ENCODE measurements around the gene RPS8. TPM values are rescaled to one million over a fixed set of nuclear protein-coding genes. Genes with fewer than 3 reads are reported as not detected.

The RPS8 gene
- total and polyA plus RNA-seq, 2 of the 8 experiments (the other 6 are each of a cell fraction or from before 2014, with no cell fraction given): 2,261 to 2,407 TPM

DNA sequence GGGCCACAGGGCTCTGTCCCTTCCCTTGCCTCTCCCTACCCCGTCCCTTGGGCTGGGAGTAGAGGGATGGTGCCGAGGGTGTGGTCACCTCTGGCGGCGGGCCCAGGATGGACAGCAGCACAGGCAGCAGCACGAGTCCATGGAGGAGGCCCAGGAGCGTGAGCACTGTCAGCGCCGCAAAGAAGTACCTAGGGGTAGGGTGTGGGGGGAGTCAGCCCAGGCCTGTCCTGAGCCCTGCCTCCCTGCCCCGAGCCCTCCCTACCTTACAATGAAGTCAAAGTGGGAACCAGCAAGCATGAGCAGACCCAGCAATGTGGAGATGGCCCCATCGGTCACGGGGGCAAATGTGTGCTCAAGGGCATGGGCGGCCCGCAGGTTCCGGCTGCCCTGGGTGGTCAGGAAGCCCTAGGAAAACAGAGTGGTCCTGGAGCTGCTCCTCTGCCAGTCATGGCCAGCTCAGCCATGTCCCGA lies 47.7 kb downstream of the RPS8 start:
- peak overlapping the region; percentile 55 for H4K91ac ChIP-seq (replicated peaks; ENCODE audit: insufficient read length, low read length)
- H4K20me1 ChIP-seq (replicated peaks in 1 of 2; ENCODE audit: control insufficient read depth in 1 of 2, insufficient read depth in 2 of 2, low read length in 2 of 2): no peaks in the 10 kb centered on the region
- H2AK5ac ChIP-seq (ENCODE audit: low read depth, low read length): no peak overlapping the region
- no peak overlapping the region for H2BK120ac ChIP-seq (replicated peaks; ENCODE audit: low read depth, low read length)
- no peak overlapping the region for H3K4me3 ChIP-seq (ENCODE audit: extremely low read depth in 1 of 4, insufficient read depth in 2 of 4, low read depth in 3 of 4, low read length in 4 of 4)
- CTCF ChIA-PET (ENCODE audit: partially characterized antibody): interaction anchor here (1.1 to 5.3 kb wide), 10 partner anchors 8 to 191 kb away, joined by 4 to 26 read pairs (median 10); partner anchors contain the start of genes DYNLT4 and PLK3
- no peak overlapping the region for H2BK15ac ChIP-seq (ENCODE audit: low read length)
- no peak overlapping the region for H2BK20ac ChIP-seq (ENCODE audit: low read length)
- peaks cover 2 to 14% (median 5%) of the 10 kb centered on the region in 4 experiments for H3K4me1 ChIP-seq (replicated peaks in 1 of 4; ENCODE audit: control insufficient read depth in 3 of 4, insufficient read depth in 4 of 4, low read length in 3 of 4)
- H3K79me2 ChIP-seq (ENCODE audit: control insufficient read depth in 1 of 2, insufficient read depth in 2 of 2, low read length in 2 of 2): no peaks in the 10 kb centered on the region
- peak overlapping the region; percentile 80; the same call in 1 of the 2 replicates for H2BK12ac ChIP-seq (ENCODE audit: low read depth, low read length)
- no peak for FAIRE-seq
- peak overlapping the region; percentile 35 for H3K4ac ChIP-seq (replicated peaks; ENCODE audit: insufficient read length, low read depth, low read length)
- no peak overlapping the region for H3K56ac ChIP-seq (replicated peaks; ENCODE audit: insufficient read length, low read depth, low read length)
- H3K9ac ChIP-seq (replicated peaks in 1 of 4; ENCODE audit: extremely low read depth in 1 of 4, low read depth in 3 of 4, low read length in 3 of 4): no peak overlapping the region
- H3K36me3 ChIP-seq (ENCODE audit: control insufficient read depth in 2 of 4, insufficient read depth in 4 of 4, low read length in 3 of 4): no peaks in the 10 kb centered on the region
- H3K23me2 ChIP-seq (ENCODE audit: low read depth, low read length): peaks cover 7% of the 10 kb centered on the region
- no peaks in the 10 kb centered on the region; a peak in 2 of 7 replicates for H3K27me3 ChIP-seq (replicated peaks in 1 of 4; ENCODE audit: control insufficient read depth in 3 of 4, extremely low read depth in 1 of 4, insufficient read depth in 3 of 4, low read length in 3 of 4)
- WGBS, 2 experiments (ENCODE audit: extremely low coverage in 1 of 2, insufficient coverage in 1 of 2, insufficient read length in 1 of 2, insufficient replicate concordance in 2 of 2, low coverage in 1 of 2, low lambda C conversion rate in 2 of 2, missing lambda C conversion rate in 1 of 2): 94% methylated on average over 14 of the region's 15 CpGs; no CpG with 5 or more reads in 1 of the 2 experiments
- H3K18ac ChIP-seq (ENCODE audit: extremely low read depth, low read length): no peak overlapping the region; the same call in 1 of the 2 replicates
- H3K27ac ChIP-seq (ENCODE audit: low read depth, low read length): no peak overlapping the region
- TF ChIP-seq ZNF274 (IDR thresholded peaks at IDR 0.05; ENCODE audit: borderline replicate concordance, extremely low read depth, low read length) (no peak), POLR2AphosphoS5 (IDR thresholded peaks at IDR 0.05; ENCODE audit: low read depth, low read length) (no peak)
- TF ChIP-seq, protein P1, sequence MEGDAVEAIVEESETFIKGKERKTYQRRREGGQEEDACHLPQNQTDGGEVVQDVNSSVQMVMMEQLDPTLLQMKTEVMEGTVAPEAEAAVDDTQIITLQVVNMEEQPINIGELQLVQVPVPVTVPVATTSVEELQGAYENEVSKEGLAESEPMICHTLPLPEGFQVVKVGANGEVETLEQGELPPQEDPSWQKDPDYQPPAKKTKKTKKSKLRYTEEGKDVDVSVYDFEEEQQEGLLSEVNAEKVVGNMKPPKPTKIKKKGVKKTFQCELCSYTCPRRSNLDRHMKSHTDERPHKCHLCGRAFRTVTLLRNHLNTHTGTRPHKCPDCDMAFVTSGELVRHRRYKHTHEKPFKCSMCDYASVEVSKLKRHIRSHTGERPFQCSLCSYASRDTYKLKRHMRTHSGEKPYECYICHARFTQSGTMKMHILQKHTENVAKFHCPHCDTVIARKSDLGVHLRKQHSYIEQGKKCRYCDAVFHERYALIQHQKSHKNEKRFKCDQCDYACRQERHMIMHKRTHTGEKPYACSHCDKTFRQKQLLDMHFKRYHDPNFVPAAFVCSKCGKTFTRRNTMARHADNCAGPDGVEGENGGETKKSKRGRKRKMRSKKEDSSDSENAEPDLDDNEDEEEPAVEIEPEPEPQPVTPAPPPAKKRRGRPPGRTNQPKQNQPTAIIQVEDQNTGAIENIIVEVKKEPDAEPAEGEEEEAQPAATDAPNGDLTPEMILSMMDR (IDR thresholded peaks at IDR 0.05; ENCODE audit: control extremely low read depth in 1 of 3, insufficient read depth in 1 of 3, low read depth in 1 of 3, low read length in 3 of 3): no peak
- no peak for DNase-seq (ENCODE audit: low read depth in 1 of 2, low spot score in 2 of 2)
- no peak overlapping the region for H2BK5ac ChIP-seq (ENCODE audit: low read depth, low read length)
- POLR2A ChIA-PET (ENCODE audit: partially characterized antibody): interaction anchor here (0.8 to 16.6 kb wide), 11 partner anchors 7 to 517 kb away, joined by 3 to 547 read pairs (median 92); partner anchors contain the start of genes BEST4, BTBD19, DYNLT4 and MUTYH
- no peak overlapping the region for H3K14ac ChIP-seq (ENCODE audit: insufficient read length)
- H4K5ac ChIP-seq (ENCODE audit: insufficient read length, low read depth, low read length): no peak overlapping the region
- no peak overlapping the region; the same call in 1 of the 2 replicates for H4K8ac ChIP-seq (ENCODE audit: extremely low read depth, insufficient read depth, low read length)
- H3K23ac ChIP-seq (ENCODE audit: insufficient read length): no peak overlapping the region
- no peak overlapping the region for H2AFZ ChIP-seq (ENCODE audit: low read length)
- H3K79me1 ChIP-seq (ENCODE audit: low read depth, low read length): no peaks in the 10 kb centered on the region
- H3K4me2 ChIP-seq (ENCODE audit: insufficient read depth in 1 of 2, low read depth in 2 of 2, low read length in 2 of 2): no peak overlapping the region
- H3K9me3 ChIP-seq (ENCODE audit: insufficient read depth in 2 of 2, low read depth in 1 of 2, low read length in 1 of 2): no peaks in the 10 kb centered on the region
